Glomerular visceral epithelial cell (primary cell): ENCODE data around the gene POC1B.

ENCODE experiments used
- DNase-seq: peaks from one replicate; pipeline ENCODE4 v3.0.0-alpha.2; 2016; ENCODE audit errors: extremely low spot score

POC1B gene

GRCh38 chr12:89389755-89390661 lies 135.8 kb downstream of the POC1B start:
- DNase-seq, result peak; percentile 34

- no peak for DNase-seq
These were observed 139.7 kb downstream of the POC1B start for GRCh38 chr12:89386138-89386537.

GRCh38 chr12:89384807-89385206 lies 141.0 kb downstream of the POC1B start:
- DNase-seq, result no peak

- DNase-seq, result peak; percentile 17
These were observed 141.6 kb downstream of the POC1B start for GRCh38 chr12:89384050-89384758.

GRCh38 chr12:89383235-89384049 lies 142.4 kb downstream of the POC1B start:
- DNase-seq, result no peak

GRCh38 chr12:89382328-89382727 lies 143.5 kb downstream of the POC1B start:
- DNase-seq, result no peak

- DNase-seq, result no peak
These were observed 145.9 kb downstream of the POC1B start for GRCh38 chr12:89379839-89380467.

GRCh38 chr12:89379148-89379838 lies 146.6 kb downstream of the POC1B start:
- DNase-seq, result no peak

- DNase-seq, result no peak
These were observed 149.0 kb downstream of the POC1B start for GRCh38 chr12:89376844-89377243.

GRCh38 chr12:89376202-89376529 lies 149.7 kb downstream of the POC1B start:
- no peak for DNase-seq

GRCh38 chr12:89373763-89374572 lies 151.9 kb downstream of the POC1B start:
- peak; percentile 75 for DNase-seq

GRCh38 chr12:89372584-89373370 lies 153.1 kb downstream of the POC1B start:
- DNase-seq, result no peak

GRCh38 chr12:89370850-89371249 lies 155.0 kb downstream of the POC1B start:
- DNase-seq, result peak; percentile 86

- no peak for DNase-seq
These were observed 155.4 kb downstream of the POC1B start for GRCh38 chr12:89370421-89370831.
